Lower lobe of right lung (tissue), 2 donors: Measurements from ENCODE around the gene SMURF1. TPM values are rescaled to one million over a fixed set of nuclear protein-coding genes. Genes with fewer than 3 reads are reported as not detected.

ENCODE experiments used
- ATAC-seq, 2 donors: fragments of 200-7000 bp; cut with Tn5 transposase; one replicate each; pipeline ENCODE4 v1.9.1; 2020 to 2022; ENCODE audit warnings: mild to moderate bottlenecking in 2 of 2, moderate library complexity in 2 of 2
- DNase-seq: peaks from one replicate; pipeline ENCODE4 v3.0.0-alpha.2; 2020
- H3K27ac ChIP-seq: fragments of 200-600 bp; one replicate; pipeline ENCODE4 v1.8.0; 2022
- H3K27me3 ChIP-seq: fragments of 200-600 bp; one replicate; pipeline ENCODE4 v1.8.0; 2022; ENCODE audit warnings: low read depth
- H3K36me3 ChIP-seq: fragments of 200-600 bp; one replicate; pipeline ENCODE4 v1.8.0; 2022; ENCODE audit warnings: mild to moderate bottlenecking
- H3K4me1 ChIP-seq: fragments of 200-600 bp; one replicate; pipeline ENCODE4 v1.8.0; 2022
- H3K4me3 ChIP-seq: fragments of 200-600 bp; one replicate; pipeline ENCODE4 v1.8.0; 2022; ENCODE audit warnings: mild to moderate bottlenecking
- H3K9me3 ChIP-seq: fragments of 200-600 bp; one replicate; pipeline ENCODE4 v1.8.0; 2022
- CTCF ChIP-seq: fragments of 200-600 bp; IDR thresholded peaks from one replicate; pipeline ENCODE4 v1.8.0; 2022; ENCODE audit warnings: antibody characterized with exemption, mild to moderate bottlenecking
- intact Hi-C: fragments of 100-400 bp; cut with DNase I; formaldehyde crosslinking; loops from one replicate; pipeline ENCODE4 v1.11.0; 2022
- long read RNA-seq: library from polyadenylated mRNA; unstranded; transcript quantifications from one replicate; pipeline ENCODE4 v2.0.0, GENCODE V29; 2021
- total RNA-seq: library from RNA; stranded (reverse); fragmentation: NEBNext Ultra II Directional; extraction: Animal tissue kit (Norgen Biotek cat#: 25700); gene quantifications from one replicate; pipeline ENCODE4 v1.2.1, GENCODE V29; 2021
- donor health status: DM: no; HTN: yes; CAD: no; lungs with severe emphysema.

SMURF1 gene
- 32.0 TPM for total RNA-seq
- long read RNA-seq, full-length matches to known transcripts = 17 of 62 reads
- long read RNA-seq, partial matches to known transcripts = 14 of 62 reads
- long read RNA-seq, other reads (novel, unspliced or antisense) = 31 of 62 reads

GRCh38 chr7:99143853-99144672 lies at the start of gene SMURF1:
SMURF1 (minus strand) TSS chr7:99144108; CDS start chr7:99143780, 328 bp downstream.
- peak; percentile 65 to 79 for ATAC-seq
- Histone ChIP-seq H3K27ac (peak within 1 kb of the TSS; percentile 96), H3K9me3 (no peaks in the 10 kb centered on the region), H3K4me1 (peaks cover 31% of the 10 kb centered on the region), H3K27me3 (no peaks in the 10 kb centered on the region), H3K4me3 (peak within 1 kb of the TSS; percentile 90), H3K36me3 (no peaks in the 10 kb centered on the region)
- intact Hi-C loops = no loop called here
- peak; percentile 80 for DNase-seq
- no peak for TF ChIP-seq CTCF

- no peak overlapping the region for H3K4me3 ChIP-seq
- H3K9me3 ChIP-seq = no peaks in the 10 kb centered on the region
- H3K4me1 ChIP-seq = no peaks in the 10 kb centered on the region
- no peaks in the 10 kb centered on the region for H3K27me3 ChIP-seq
- no peak for TF ChIP-seq CTCF
- DNase-seq = no peak
- ATAC-seq = no peak
- H3K36me3 ChIP-seq = no peaks in the 10 kb centered on the region
- no peak overlapping the region for H3K27ac ChIP-seq
- intact Hi-C loops = no loop called here
These were observed 48.1 kb upstream of the SMURF1 start for GRCh38 chr7:99191869-99192596.

DNA sequence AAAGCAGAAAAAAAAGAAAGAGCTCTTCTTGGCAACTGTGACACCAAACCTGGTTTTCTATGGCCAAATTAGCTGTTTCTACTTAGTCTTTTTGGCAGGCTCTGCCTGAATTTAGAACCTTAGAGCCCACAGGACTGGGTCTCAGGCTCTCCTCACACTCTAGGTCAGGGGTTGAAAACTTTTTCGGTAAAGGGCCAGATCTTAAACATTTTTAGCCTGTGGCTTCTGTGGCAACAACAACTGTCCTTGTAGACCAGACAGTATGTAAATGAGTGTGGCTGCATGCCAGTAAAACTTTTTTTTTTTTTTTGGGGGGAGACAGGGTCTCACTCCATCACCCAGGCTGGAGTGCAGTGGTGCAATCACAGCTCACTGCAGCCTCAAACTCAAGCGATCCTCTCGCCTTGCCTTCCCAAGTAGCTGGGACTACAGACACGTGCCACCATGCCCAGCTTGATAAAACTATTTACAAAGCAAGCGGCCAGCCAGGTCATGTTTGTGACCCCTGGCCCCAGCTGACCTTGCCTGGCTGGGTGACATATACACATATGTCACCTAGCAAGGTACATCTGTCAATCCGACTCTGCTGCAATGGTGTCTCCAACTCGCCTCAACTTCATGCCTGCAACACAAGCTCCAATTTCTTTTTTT lies 46.6 kb upstream of the SMURF1 start:
- intact Hi-C loops = no loop called here
- ATAC-seq (no peak), DNase-seq (no peak)
- H3K4me1 ChIP-seq = no peaks in the 10 kb centered on the region
- no peaks in the 10 kb centered on the region for H3K9me3 ChIP-seq
- H3K27ac ChIP-seq = no peak overlapping the region
- no peak overlapping the region for H3K4me3 ChIP-seq
- no peaks in the 10 kb centered on the region for H3K27me3 ChIP-seq
- TF ChIP-seq CTCF = no peak
- H3K36me3 ChIP-seq = no peaks in the 10 kb centered on the region

DNA sequence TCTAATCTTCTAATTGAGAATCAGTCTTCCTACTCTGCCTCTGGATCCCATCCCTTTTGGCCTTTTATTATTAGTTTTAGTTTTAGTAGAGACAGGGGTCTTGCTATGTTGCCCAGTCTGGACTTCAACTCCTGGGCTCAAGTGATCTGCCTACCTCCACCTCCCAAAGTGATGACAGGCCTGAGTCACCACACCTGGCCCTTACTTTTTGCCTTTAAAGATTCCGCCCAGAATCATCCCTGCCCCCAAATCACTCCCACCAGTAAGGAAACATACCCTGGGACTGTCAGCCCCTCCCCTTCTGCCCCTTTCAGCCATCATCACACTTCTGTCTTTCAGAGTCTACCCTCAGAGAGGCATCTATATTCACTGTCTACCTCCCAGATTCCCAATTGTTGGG lies 45.3 kb upstream of the SMURF1 start:
- Histone ChIP-seq H3K27ac (no peak overlapping the region), H3K27me3 (no peaks in the 10 kb centered on the region), H3K4me1 (no peaks in the 10 kb centered on the region), H3K36me3 (no peaks in the 10 kb centered on the region), H3K9me3 (no peaks in the 10 kb centered on the region), H3K4me3 (no peak overlapping the region)
- ATAC-seq = no peak
- TF ChIP-seq CTCF = no peak
- DNase-seq = no peak
- intact Hi-C loops = no loop called here

DNA sequence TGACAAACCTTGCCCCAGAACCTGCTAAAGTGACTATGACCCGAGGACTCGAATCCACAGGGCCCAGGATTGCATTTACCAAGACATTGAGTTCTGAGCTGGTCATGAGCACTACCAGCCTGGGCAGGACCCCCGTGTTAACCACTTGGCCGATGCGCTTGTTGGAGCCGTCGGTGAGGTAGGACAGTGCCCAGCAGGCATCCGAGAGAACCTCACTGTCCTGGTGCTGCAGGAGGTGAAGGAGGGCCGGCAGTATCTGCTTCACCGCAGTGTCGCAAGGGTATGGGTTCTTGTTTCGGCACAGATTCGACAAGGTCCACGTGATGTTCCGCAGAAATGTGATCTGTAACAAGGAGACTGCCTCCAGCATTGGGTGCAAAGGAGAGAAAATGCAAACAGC lies 44.3 kb upstream of the SMURF1 start:
- intact Hi-C loops = no loop called here
- H3K4me1 ChIP-seq = no peaks in the 10 kb centered on the region
- no peaks in the 10 kb centered on the region for H3K27me3 ChIP-seq
- TF ChIP-seq CTCF = no peak
- no peak for DNase-seq
- H3K27ac ChIP-seq = no peak overlapping the region
- no peak overlapping the region for H3K4me3 ChIP-seq
- ATAC-seq = no peak
- no peaks in the 10 kb centered on the region for H3K36me3 ChIP-seq
- H3K9me3 ChIP-seq = no peaks in the 10 kb centered on the region
